Stimulated activated naive CD8-positive, alpha-beta T cell treated with anti-CD3 and anti-CD28 coated beads, Interleukin-15, amount 100 ng/mL, for 72 hours (primary cell): Measurements from ENCODE around the gene YBX2.
"Not testable (repeated sequence)": the region's sequence is repeated elsewhere in the genome, so short reads cannot be mapped to it uniquely, and the experiment has no call there.

Source experiments
- ATAC-seq: fragments of 150-1000 bp; cut with Tn5 transposase; 2 replicates; pipeline ENCODE4 v1.10.0; 2021; ENCODE audit warnings: mild to moderate bottlenecking, moderate library complexity
- DNase-seq, 2 donors: peaks; one replicate each; pipeline ENCODE4 v3.0.0; 2021 to 2022
- H3K27ac Mint-ChIP-seq, 2 donors: one replicate each; pipeline ENCODE4 v1.8.0; 2022; ENCODE audit warnings: mild to moderate bottlenecking in 2 of 2, mixed read lengths in 2 of 2, moderate library complexity in 2 of 2
- H3K27me3 Mint-ChIP-seq: one replicate; pipeline ENCODE4 v1.8.0; 2022; ENCODE audit warnings: mixed read lengths
- H3K4me1 Mint-ChIP-seq: one replicate; pipeline ENCODE4 v1.8.0; 2022; ENCODE audit warnings: mild to moderate bottlenecking, mixed read lengths
- H3K4me3 Mint-ChIP-seq, 2 donors: one replicate each; pipeline ENCODE4 v1.8.0; 2022; ENCODE audit warnings: mild to moderate bottlenecking in 2 of 2, mixed read lengths in 2 of 2, moderate library complexity in 1 of 2
- H3K9me3 Mint-ChIP-seq, 2 donors: one replicate each; pipeline ENCODE4 v1.8.0; 2022; ENCODE audit warnings: mixed read lengths in 2 of 2

The YBX2 gene

GRCh38 chr17:7251661-7252175 lies 42.7 kb downstream of the YBX2 start, which contains the start of gene CTDNEP1:
Gene CTDNEP1, minus strand, starts transcription at chr17:7251734. Its CDS starts 438 bp downstream, at chr17:7251296.
- peak; percentile 99 to 100 for DNase-seq
- ATAC-seq: peak; percentile 96
- peak within 1 kb of the TSS; percentile 94 to 99 for H3K4me3 Mint-ChIP-seq
- H3K9me3 Mint-ChIP-seq: no peaks in the 10 kb centered on the region
- no peaks in the 10 kb centered on the region for H3K27me3 Mint-ChIP-seq
- H3K4me1 Mint-ChIP-seq: peaks cover 54% of the 10 kb centered on the region
- H3K27ac Mint-ChIP-seq: peak within 1 kb of the TSS; percentile 98 to 100

DNA sequence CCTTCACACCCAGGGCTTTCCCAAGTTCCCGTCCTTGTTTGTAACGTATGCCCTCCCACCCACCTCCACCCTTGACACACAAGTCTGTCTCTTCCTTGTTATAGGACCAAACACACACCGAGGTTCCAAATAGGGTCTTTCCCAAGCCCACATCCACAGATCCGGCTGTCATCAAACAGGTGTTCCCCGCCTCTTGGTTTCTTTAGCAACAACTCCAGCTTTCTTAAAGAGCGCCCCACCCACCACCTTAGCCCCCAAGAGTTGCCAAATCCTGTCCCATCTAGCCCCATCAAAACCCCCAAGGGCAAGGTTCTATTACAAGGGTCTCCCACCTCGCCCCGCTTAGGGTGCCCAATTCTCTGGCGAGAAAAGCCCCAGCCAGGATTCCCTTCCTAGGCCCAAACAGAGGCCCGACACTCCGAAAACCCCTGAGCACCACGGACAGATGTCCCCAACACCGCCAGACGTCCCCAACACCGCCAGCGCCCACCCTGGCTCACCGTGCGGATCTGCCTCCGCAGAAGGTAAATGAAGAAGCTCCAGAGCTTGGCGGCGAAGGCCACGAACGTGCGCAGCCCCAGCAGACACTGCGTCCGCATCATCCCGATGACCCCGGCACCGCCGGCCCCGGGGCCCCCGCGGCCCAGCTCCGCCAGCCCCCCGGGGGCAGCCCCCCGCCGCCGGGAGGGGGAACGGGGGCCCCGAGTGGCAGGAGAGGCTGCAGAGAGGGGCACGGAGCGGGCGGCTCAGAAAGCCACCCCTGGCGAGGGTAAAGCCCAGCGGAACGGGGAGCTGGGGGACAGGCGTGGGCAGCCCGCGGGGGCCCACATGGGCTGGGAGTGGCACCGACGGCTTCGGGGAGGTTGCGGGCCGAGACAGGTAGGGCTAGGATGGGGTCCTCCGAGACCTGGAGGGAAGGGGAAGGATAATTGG lies 43.5 kb downstream of the YBX2 start:
- ATAC-seq (peak; percentile 27), DNase-seq (no peak)
- peak overlapping the region; percentile 97 to 98 for H3K27ac Mint-ChIP-seq
- peaks cover 60% of the 10 kb centered on the region for H3K4me1 Mint-ChIP-seq
- no peaks in the 10 kb centered on the region for H3K9me3 Mint-ChIP-seq
- H3K27me3 Mint-ChIP-seq: no peaks in the 10 kb centered on the region
- peak overlapping the region; percentile 94 to 99 for H3K4me3 Mint-ChIP-seq

GRCh38 chr17:7249830-7250229 lies 44.6 kb downstream of the YBX2 start:
- H3K4me1 Mint-ChIP-seq: peaks cover 58% of the 10 kb centered on the region

DNA sequence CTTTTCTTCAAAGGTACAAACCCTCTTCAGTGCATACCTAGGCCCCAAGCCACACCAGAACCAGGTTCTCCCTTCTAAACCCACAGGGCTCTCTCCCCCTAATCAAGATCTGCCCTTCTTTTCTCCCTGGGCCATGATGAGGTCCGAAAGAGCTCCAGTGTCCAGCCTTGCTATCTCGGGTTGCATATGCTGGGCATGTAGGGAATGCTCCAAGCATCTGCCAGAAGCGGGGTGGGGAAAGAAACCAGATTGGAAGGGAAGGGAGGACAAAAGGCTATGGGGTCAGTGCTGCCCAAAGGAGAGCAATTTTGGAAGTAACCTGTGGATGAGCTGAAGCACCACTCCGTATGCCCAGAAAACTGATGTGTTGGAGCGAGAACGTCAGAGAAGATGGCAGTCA lies 45.2 kb downstream of the YBX2 start:
- H3K4me3 Mint-ChIP-seq: peak overlapping the region; percentile 66 to 80
- peak overlapping the region in 1 of 2 donors; percentile 91 for H3K27ac Mint-ChIP-seq
- no peaks in the 10 kb centered on the region for H3K9me3 Mint-ChIP-seq
- DNase-seq (no peak), ATAC-seq (no peak)
- H3K27me3 Mint-ChIP-seq: no peaks in the 10 kb centered on the region
- peaks cover 52% of the 10 kb centered on the region for H3K4me1 Mint-ChIP-seq

More at GRCh38 chr17:7249830-7250229, 44.6 kb downstream of the YBX2 start:
- DNase-seq (no peak), ATAC-seq (no peak)
- Mint-ChIP-seq H3K27ac (peak overlapping the region in 1 of 2 donors; percentile 91), H3K4me3 (peak overlapping the region; percentile 94 to 99), H3K9me3 (no peaks in the 10 kb centered on the region), H3K27me3 (no peaks in the 10 kb centered on the region)

DNA sequence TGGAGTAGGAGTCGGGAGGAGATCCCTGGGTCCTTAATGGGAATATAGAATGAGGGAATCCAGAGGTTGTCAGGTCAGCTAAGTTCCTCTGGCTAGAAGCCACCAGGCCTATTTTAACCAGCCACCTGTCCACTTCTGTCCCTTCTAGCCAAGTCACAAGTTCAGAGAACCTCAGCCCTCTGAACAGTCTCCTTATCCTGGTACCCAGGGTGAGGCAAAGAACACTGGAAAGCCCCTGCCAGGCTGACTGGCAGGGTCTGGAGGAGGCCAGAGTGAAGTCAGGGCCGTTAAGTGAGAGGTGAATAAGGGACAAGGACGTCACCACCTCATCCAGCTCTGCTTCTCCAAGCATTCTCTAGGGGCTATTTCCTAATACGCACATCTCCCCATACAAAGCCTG lies 45.6 kb downstream of the YBX2 start:
- no peak for DNase-seq
- no peak for ATAC-seq
- Mint-ChIP-seq H3K9me3 (no peaks in the 10 kb centered on the region), H3K4me3 (peak overlapping the region; percentile 66 to 80), H3K27ac (peak overlapping the region in 1 of 2 donors; percentile 40), H3K27me3 (no peaks in the 10 kb centered on the region), H3K4me1 (peaks cover 48% of the 10 kb centered on the region)

DNA sequence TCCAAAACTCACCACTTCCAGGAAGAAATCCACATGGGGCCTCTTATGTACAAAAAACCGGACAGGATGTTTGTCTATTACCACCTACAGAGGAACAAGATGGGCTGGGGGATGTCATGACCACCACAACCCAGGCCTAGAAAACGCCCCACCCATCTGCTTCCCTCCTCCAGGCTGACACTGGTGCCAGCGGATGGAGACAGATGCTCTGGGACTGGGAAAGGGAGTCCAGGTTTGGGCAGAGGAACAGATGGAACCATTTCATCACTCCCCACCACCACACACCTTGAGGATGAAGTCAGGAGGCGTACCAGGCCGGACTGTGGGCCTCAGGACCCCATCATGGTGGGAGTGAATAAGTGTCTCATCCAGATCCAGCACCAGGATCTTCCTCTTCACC lies 47.7 kb downstream of the YBX2 start:
- peaks cover 48% of the 10 kb centered on the region for H3K4me1 Mint-ChIP-seq
- no peaks in the 10 kb centered on the region for H3K9me3 Mint-ChIP-seq
- H3K4me3 Mint-ChIP-seq: no peak overlapping the region
- no peaks in the 10 kb centered on the region for H3K27me3 Mint-ChIP-seq
- peak overlapping the region in 1 of 2 donors; percentile 74 for H3K27ac Mint-ChIP-seq
- DNase-seq: no peak
- ATAC-seq: no peak

DNA sequence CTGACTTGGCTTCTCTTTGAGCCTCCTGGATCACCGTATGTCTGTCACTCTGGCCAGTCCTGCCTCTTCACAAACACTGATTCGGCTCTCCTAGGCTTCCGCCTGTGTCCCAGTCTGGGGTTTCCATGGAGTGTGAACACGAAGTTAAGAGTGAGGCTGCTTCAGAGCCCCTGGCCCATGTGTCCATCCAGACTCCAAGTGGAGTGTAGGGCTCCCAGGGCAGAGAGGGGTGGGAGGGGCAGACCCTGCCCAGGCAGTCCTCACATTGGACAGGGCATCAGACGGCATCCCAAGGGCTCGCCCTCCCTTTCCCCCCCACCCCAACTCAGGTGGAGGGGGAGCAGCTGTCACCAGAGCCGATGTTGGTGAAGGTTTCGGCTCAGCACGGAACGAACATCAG lies 50.6 kb downstream of the YBX2 start:
- DNase-seq, H3K9me3 Mint-ChIP-seq, H3K27me3 Mint-ChIP-seq, H3K27ac Mint-ChIP-seq, H3K4me3 Mint-ChIP-seq, ATAC-seq: not testable (repeated sequence)
- peaks cover 55% of the 10 kb centered on the region for H3K4me1 Mint-ChIP-seq

DNA sequence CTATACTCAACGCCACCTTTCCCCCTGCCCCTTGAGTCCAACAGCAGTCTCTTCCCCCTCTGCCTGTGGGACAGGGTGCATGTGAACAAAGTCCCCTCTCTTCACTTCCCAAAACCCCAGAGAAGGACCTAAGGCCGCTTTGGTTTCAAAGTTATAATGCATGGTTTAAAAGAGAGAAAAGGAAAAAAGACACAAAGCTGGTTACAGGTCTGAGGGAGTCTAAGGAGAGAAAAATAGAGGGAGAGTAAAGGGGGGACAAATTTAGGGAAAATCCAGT lies 51.0 kb downstream of the YBX2 start:
- H3K4me3 Mint-ChIP-seq: peak overlapping the region; percentile 98 to 100

DNA sequence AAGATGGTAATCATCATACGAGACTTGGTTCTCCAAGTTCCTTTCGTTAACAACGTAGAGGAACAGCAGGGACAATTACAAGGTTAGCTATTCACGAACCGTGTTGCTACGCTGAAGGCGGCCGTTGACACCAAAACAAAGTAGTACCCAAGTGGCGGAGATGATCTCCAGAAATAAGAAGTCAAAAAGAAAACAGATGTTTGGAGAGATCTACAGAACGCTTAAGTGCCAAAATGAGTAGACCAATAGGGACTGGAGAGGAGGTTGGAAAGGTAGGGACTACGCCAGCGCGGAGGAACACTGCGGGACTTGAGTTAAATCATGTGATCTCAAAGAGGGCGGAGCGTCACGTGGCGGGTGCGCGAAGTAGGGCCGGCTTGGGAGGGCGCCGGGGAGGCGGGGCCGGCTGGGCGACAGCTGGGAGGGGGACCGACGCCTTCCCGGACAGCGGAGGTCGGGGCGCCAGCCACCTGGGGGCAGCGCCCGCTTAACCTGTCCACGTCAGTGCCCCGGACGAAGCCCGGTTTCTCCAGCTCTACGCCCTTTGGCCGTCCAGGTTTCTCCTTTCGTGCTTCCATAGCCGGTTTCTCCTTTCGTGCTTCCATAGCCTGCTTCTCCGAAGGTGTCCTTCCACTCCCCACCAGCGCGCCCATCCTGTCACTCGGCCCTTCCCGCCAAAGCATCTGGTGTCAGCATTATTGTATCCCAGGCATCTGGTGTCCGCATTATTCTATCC lies 51.6 kb downstream of the YBX2 start:
- Mint-ChIP-seq H3K9me3 (no peaks in the 10 kb centered on the region), H3K4me3 (peak overlapping the region; percentile 98 to 100), H3K27me3 (no peaks in the 10 kb centered on the region), H3K4me1 (peaks cover 50% of the 10 kb centered on the region), H3K27ac (peak overlapping the region; percentile 96 to 99)
- peak; percentile 90 to 91 for DNase-seq
- ATAC-seq: peak; percentile 59

More for the DNA sequence above, 51.0 kb downstream of the YBX2 start:
- Mint-ChIP-seq H3K27me3 (no peaks in the 10 kb centered on the region), H3K4me1 (peaks cover 50% of the 10 kb centered on the region), H3K27ac (peak overlapping the region; percentile 41 to 94), H3K9me3 (no peaks in the 10 kb centered on the region)
- no peak for ATAC-seq
- no peak for DNase-seq

DNA sequence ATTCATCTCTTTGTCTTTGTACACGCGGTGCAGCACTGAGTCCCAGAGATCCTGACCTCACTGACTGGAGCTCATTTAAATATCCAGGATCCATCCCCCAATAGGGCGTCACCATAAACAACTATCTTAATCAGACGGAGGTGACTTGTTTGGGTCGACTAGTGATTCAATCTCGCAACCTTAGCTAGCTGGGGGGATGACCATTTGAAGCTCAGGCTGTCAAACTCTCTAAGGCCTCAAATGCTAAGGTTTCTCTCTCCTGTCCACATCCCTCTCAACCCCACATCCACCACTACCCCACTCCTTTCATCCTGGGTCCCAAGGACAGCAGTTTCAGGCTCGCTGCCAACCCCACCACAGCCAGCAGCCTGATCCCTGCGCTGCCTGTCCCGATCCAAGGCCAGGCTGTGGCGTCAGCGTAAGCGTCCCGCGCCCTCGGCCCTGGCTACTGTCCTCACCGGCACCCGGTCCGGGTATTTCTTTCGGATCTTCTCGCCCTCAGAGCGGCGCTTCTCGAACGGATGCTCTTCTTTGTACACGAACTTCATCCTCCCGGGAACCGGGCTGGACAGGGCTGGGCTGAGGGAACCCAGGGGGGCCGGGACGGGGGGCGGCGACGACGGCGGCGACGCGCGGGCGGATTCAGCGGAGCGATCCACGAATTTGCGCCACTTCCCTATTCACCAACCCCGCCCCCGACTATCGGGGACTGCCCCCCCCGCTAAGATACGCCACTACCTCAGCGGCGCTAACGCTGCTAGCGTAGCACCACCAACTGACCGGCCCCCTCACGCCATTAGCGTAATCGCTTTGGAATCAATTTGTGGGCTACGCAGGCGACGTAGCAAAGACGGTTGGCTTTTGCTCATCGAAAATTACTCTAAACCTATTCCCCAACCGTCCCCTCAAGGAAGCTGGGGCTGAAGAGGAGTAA lies 52.4 kb downstream of the YBX2 start, which contains the start of gene GABARAP:
GABARAP (minus strand) TSS at position 667 of the 934 bp plus-strand sequence; CDS start at position 548, 119 bp downstream.
- Mint-ChIP-seq H3K9me3 (no peaks in the 10 kb centered on the region), H3K27ac (peak within 1 kb of the TSS; percentile 97 to 99), H3K4me3 (peak within 1 kb of the TSS; percentile 98 to 100), H3K27me3 (no peaks in the 10 kb centered on the region), H3K4me1 (peaks cover 56% of the 10 kb centered on the region)
- ATAC-seq: peak; percentile 39
- DNase-seq: peak; percentile 91 to 92

GRCh38 chr17:7241090-7241733 lies 53.2 kb downstream of the YBX2 start:
- Mint-ChIP-seq H3K4me1 (peaks cover 57% of the 10 kb centered on the region), H3K27me3 (no peaks in the 10 kb centered on the region), H3K4me3 (peak overlapping the region; percentile 98 to 100), H3K27ac (peak overlapping the region; percentile 97 to 99), H3K9me3 (no peaks in the 10 kb centered on the region)
- no peak for ATAC-seq
- no peak for DNase-seq

- no peak for DNase-seq
- Mint-ChIP-seq H3K4me3 (peak overlapping the region; percentile 96 to 98), H3K27ac (peak overlapping the region in 1 of 2 donors; percentile 12), H3K9me3 (no peaks in the 10 kb centered on the region), H3K27me3 (no peaks in the 10 kb centered on the region), H3K4me1 (peaks cover 64% of the 10 kb centered on the region)
- no peak for ATAC-seq
Measured at GRCh38 chr17:7240375-7240774, 54.1 kb downstream of the YBX2 start.

DNA sequence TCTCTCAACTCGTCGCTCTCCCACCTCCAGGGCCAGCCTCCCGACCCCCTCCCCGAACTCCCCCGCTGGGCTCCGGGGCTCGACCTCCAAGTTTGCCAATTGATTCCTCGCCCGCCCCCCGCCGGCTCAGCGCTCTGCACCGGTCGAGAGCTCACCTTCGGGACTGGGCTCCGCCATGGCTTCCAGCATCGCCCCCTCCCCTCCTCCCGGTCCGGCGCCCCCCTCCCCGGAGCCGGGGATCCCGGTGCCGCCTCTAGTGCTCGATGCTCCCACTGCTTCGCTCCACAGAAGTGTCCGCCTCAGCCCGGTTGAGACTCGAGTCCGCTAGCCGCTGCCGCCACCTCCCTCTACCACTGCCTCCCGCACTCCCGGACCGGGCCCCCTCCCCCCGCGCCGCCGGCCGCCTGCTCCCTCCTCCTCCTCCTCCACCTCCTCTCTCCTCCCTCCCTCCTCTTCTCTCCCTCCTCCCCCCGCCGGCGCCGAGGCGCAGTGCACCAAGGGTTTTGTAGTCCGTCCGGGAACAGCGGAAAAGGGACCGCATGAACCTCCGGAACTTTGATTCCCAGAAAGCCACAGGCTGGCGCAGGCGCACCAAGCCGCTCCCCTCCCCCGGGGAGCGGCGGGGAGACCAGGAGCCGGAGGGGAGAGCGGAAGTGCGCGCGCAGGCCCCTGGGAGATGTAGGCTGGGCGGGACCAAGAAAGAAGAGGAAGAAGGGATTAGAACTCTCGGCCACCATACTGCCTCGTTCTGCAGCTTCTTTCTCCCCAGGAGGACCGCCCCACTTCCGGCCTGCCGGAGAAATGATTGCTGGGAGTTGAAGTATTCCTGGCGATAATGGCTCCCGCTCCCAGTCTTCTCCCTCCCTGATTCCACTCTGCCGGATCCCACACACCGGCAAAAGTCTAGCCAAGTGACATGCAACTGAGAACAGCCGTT lies 55.1 kb downstream of the YBX2 start, which contains the start of gene PHF23:
PHF23 (minus strand) TSS at position 367 of the 937 bp plus-strand sequence; CDS start at position 189, 178 bp downstream.
- Mint-ChIP-seq H3K4me3 (peak within 1 kb of the TSS; percentile 96 to 98), H3K4me1 (peaks cover 74% of the 10 kb centered on the region), H3K27me3 (no peaks in the 10 kb centered on the region), H3K27ac (peak within 1 kb of the TSS; percentile 83 to 96), H3K9me3 (no peaks in the 10 kb centered on the region)
- peak; percentile 94 to 97 for DNase-seq
- ATAC-seq: peak; percentile 77
